ENCODE results near the gene MYO7A. TPM values are rescaled to one million over a fixed set of nuclear protein-coding genes. Genes with fewer than 3 reads are reported as not detected.

MYO7A gene
- total RNA-seq, 2 donors from 2014 or later = 3.1 to 102 TPM

- intact Hi-C loops (cut with DNase I) = no loop called here
- 83% methylated on average over 2 of the region's 2 CpGs for WGBS
These were observed 24.7 kb upstream of the MYO7A start for GRCh38 chr11:77103319-77103718.

DNA sequence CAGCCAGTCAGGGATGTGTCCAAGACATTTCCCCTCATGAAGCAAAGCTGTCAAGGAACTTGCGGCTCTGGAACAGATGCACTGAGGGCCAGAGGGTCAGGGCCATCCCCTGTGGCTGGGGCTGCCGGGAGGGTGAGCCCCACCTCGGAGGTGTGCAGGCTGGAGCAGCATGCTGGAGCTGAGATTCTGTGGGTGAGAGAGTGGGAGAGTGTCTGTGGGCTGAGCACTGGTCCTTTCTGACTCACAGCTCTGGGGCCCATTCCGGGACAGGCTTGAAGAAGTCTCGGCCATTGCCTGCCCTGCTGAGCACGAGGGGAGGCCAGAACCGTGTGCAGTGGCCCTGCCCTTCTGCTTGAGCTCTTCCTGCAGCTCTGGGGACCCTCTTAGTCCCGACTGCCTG lies 23.3 kb upstream of the MYO7A start:
- intact Hi-C loops (cut with DNase I) = no loop called here
- no peak overlapping the region for H3K4me3 ChIP-seq
- H3K36me3 ChIP-seq = no peaks in the 10 kb centered on the region
- no peak for DNase-seq (ENCODE audit: low spot score)
- no peaks in the 10 kb centered on the region for H3K9me3 ChIP-seq
- TF ChIP-seq POLR2AphosphoS5 (IDR thresholded peaks at IDR 0.05) = no peak
- no peak for TF ChIP-seq POLR2A (IDR thresholded peaks at IDR 0.05)
- TF ChIP-seq, protein P1, sequence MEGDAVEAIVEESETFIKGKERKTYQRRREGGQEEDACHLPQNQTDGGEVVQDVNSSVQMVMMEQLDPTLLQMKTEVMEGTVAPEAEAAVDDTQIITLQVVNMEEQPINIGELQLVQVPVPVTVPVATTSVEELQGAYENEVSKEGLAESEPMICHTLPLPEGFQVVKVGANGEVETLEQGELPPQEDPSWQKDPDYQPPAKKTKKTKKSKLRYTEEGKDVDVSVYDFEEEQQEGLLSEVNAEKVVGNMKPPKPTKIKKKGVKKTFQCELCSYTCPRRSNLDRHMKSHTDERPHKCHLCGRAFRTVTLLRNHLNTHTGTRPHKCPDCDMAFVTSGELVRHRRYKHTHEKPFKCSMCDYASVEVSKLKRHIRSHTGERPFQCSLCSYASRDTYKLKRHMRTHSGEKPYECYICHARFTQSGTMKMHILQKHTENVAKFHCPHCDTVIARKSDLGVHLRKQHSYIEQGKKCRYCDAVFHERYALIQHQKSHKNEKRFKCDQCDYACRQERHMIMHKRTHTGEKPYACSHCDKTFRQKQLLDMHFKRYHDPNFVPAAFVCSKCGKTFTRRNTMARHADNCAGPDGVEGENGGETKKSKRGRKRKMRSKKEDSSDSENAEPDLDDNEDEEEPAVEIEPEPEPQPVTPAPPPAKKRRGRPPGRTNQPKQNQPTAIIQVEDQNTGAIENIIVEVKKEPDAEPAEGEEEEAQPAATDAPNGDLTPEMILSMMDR (IDR thresholded peaks at IDR 0.05) = no peak
- WGBS = 83% methylated on average over 8 of the region's 8 CpGs
- H3K4me1 ChIP-seq (replicated peaks) = no peaks in the 10 kb centered on the region
- no peaks in the 10 kb centered on the region for H3K27me3 ChIP-seq (replicated peaks; ENCODE audit: insufficient read depth)
- no peak overlapping the region for H3K27ac ChIP-seq

More at GRCh38 chr11:77103319-77103718, 24.7 kb upstream of the MYO7A start:
- Histone ChIP-seq H3K9me3 (no peaks in the 10 kb centered on the region), H3K4me3 (no peak overlapping the region), H3K27me3 (replicated peaks; ENCODE audit: insufficient read depth) (no peaks in the 10 kb centered on the region), H3K4me1 (replicated peaks) (no peaks in the 10 kb centered on the region), H3K36me3 (no peaks in the 10 kb centered on the region), H3K27ac (no peak overlapping the region)
- DNase-seq (ENCODE audit: low spot score) = no peak
- TF ChIP-seq POLR2A (IDR thresholded peaks at IDR 0.05) (no peak), POLR2AphosphoS5 (IDR thresholded peaks at IDR 0.05) (no peak)
- TF ChIP-seq, protein P1 (IDR thresholded peaks at IDR 0.05) = no peak

GRCh38 chr11:77106321-77106720 lies 21.7 kb upstream of the MYO7A start:
- H3K27me3 ChIP-seq (replicated peaks; ENCODE audit: insufficient read depth) = no peaks in the 10 kb centered on the region
- 86% methylated on average over 7 of the region's 7 CpGs for WGBS
- H3K4me1 ChIP-seq (replicated peaks) = no peaks in the 10 kb centered on the region
- H3K27ac ChIP-seq = no peak overlapping the region
- H3K36me3 ChIP-seq = no peaks in the 10 kb centered on the region
- H3K4me3 ChIP-seq = no peak overlapping the region
- TF ChIP-seq, protein P1 (IDR thresholded peaks at IDR 0.05) = no peak
- no peak for TF ChIP-seq POLR2AphosphoS5 (IDR thresholded peaks at IDR 0.05)
- TF ChIP-seq POLR2A (IDR thresholded peaks at IDR 0.05) = no peak
- no peaks in the 10 kb centered on the region for H3K9me3 ChIP-seq
- intact Hi-C loops (cut with DNase I) = no loop called here
- DNase-seq (ENCODE audit: low spot score) = no peak

GRCh38 chr11:77106759-77107158 lies 21.3 kb upstream of the MYO7A start:
- no peak for DNase-seq (ENCODE audit: low spot score)
- intact Hi-C loops (cut with DNase I) = no loop called here
- WGBS = 97% methylated on average over 13 of the region's 13 CpGs
- no peak overlapping the region for H3K4me3 ChIP-seq
- no peaks in the 10 kb centered on the region for H3K9me3 ChIP-seq
- H3K27me3 ChIP-seq (replicated peaks; ENCODE audit: insufficient read depth) = no peaks in the 10 kb centered on the region
- no peak for TF ChIP-seq POLR2AphosphoS5 (IDR thresholded peaks at IDR 0.05)
- TF ChIP-seq, protein P1 (IDR thresholded peaks at IDR 0.05) = no peak
- no peak for TF ChIP-seq POLR2A (IDR thresholded peaks at IDR 0.05)
- no peak overlapping the region for H3K27ac ChIP-seq
- H3K4me1 ChIP-seq (replicated peaks) = no peaks in the 10 kb centered on the region
- no peaks in the 10 kb centered on the region for H3K36me3 ChIP-seq

- Histone ChIP-seq H3K27me3 (replicated peaks; ENCODE audit: insufficient read depth) (no peaks in the 10 kb centered on the region), H3K36me3 (no peaks in the 10 kb centered on the region), H3K27ac (no peak overlapping the region), H3K9me3 (no peaks in the 10 kb centered on the region), H3K4me3 (no peak overlapping the region), H3K4me1 (replicated peaks) (no peaks in the 10 kb centered on the region)
- WGBS = 59% methylated on average over 2 of the region's 3 CpGs
- intact Hi-C loops (cut with DNase I) = no loop called here
- TF ChIP-seq POLR2AphosphoS5 (IDR thresholded peaks at IDR 0.05) (no peak), POLR2A (IDR thresholded peaks at IDR 0.05) (no peak)
- TF ChIP-seq, protein P1 (IDR thresholded peaks at IDR 0.05) = no peak
- DNase-seq (ENCODE audit: low spot score) = no peak
These were observed 20.1 kb upstream of the MYO7A start for GRCh38 chr11:77107950-77108349.
